CD4-positive, alpha-beta T cell treated with Interleukin-6 at 100 ng/mL for 8 hours (primary cell): Measurements from ENCODE around the gene SIX3.
A peak's percentile ranks its signal among the peaks of the same experiment; 100 is the strongest.

Experiments
- DNase-seq: peaks from one replicate; pipeline ENCODE4 v3.0.0-alpha.2; 2020; ENCODE audit warnings: mixed read lengths, low spot score

The SIX3 gene

GRCh38 chr2:44957656-44958327 is 16.3 kb downstream of the SIX3 start:
- no peak for DNase-seq

- no peak for DNase-seq
Observed at GRCh38 chr2:44959855-44960254, 18.4 kb downstream of the SIX3 start.

GRCh38 chr2:44960871-44961270 is 19.4 kb downstream of the SIX3 start:
- no peak for DNase-seq

GRCh38 chr2:44962176-44962695 is 20.7 kb downstream of the SIX3 start:
- DNase-seq = no peak

- no peak for DNase-seq
Observed at GRCh38 chr2:44964752-44965236, 23.3 kb downstream of the SIX3 start.

GRCh38 chr2:44965684-44966083 is 24.2 kb downstream of the SIX3 start:
- DNase-seq = no peak

GRCh38 chr2:44967056-44967455 is 25.6 kb downstream of the SIX3 start:
- no peak for DNase-seq

- no peak for DNase-seq
Observed at GRCh38 chr2:44967727-44968432, 26.4 kb downstream of the SIX3 start.

- no peak for DNase-seq
Observed at GRCh38 chr2:44969936-44970335, 28.4 kb downstream of the SIX3 start.

- DNase-seq = no peak
Observed at GRCh38 chr2:44970846-44971450, 29.4 kb downstream of the SIX3 start.

- DNase-seq = no peak
Observed at GRCh38 chr2:44972771-44973535, 31.5 kb downstream of the SIX3 start.

GRCh38 chr2:44974064-44974715 is 32.7 kb downstream of the SIX3 start:
- no peak for DNase-seq

GRCh38 chr2:44975571-44976450 is 34.3 kb downstream of the SIX3 start:
- no peak for DNase-seq

GRCh38 chr2:44979581-44979980 is 38.1 kb downstream of the SIX3 start:
- DNase-seq = no peak

- DNase-seq = no peak
Observed at GRCh38 chr2:44980751-44981713, 39.5 kb downstream of the SIX3 start.

GRCh38 chr2:44981714-44982108 is 40.2 kb downstream of the SIX3 start:
- peak; percentile 46 for DNase-seq

- DNase-seq = no peak
Observed at GRCh38 chr2:44983836-44984604, 42.5 kb downstream of the SIX3 start.

GRCh38 chr2:44989176-44989575 is 47.7 kb downstream of the SIX3 start:
- DNase-seq = no peak

GRCh38 chr2:44994377-44994776 is 52.9 kb downstream of the SIX3 start:
- no peak for DNase-seq
